T-helper 2 cell (primary cell): ENCODE measurements around the gene COG4.
A peak's percentile ranks its signal among the peaks of the same experiment; 100 is the strongest.
"Not testable (repeated sequence)": the region's sequence is repeated elsewhere in the genome, so short reads cannot be mapped to it uniquely, and the experiment has no call there.

Experiments used
- DNase-seq, 5 experiments: peaks; one replicate each; pipeline versions ENCODE4 v3.0.0 to v3.0.0-alpha.2; 2012 to 2022

The COG4 gene

DNA sequence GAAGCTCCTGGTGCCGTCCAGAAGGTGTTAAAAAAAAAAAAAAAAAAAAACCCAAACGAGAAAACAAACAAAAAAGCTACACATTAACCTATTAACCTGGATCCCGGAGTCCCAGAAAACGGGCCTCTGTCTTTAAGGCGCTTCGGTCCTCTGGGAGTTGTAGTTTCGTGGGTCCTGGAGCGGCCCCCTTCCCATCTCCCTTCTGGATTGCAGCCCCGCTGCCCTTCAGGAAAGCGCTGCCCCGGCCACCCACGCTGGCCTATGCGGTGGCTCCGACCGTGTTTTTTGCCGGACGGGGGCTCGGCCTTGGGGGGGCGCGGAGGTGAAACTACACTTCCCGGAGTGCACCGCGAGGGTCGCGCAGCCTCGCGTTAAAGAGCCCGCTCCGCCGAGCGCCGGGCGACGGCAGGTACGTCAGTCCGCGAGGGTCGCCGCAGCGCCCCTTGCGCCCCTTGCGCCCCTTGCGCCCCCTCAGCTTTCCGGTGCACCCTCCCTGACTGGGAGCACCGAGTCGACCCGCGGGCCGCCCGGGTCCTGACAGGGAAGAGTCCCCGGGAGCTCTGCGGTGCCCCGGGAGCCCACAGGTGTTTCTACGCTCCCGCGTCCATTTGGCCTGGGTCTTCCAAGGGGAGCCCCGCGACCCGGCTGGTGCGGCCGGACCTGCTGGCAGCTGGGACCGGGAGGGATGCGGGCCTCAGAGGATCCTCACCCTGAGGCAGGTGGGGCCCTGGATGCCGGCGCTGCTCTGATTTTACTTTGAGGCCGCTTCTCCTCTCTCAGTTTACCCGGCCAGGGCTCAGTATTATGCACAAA, 68.9 kb downstream of the COG4 start, which contains the start of gene FCSK:
FCSK (plus strand) TSS at position 374 of the 813 bp plus-strand sequence. CDS start 8,596 bp downstream, outside the sequence.
- DNase-seq = peak; percentile 37 to 73 (median 59)

DNA sequence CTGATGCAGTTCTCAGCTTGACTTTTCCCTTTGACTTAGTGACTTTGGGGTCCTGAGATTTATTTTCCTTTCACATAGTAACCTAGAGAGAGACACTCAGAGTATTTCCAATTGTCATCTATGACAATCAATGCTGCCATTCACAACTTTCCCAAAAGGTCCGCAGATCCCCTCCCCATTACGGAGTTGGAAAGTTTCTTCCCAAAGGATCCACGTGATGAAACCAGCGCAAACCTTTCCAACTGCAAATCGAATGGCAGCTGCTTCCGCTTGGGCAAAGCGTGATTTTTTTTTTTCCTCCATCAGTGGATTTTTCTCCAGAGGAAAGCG, 69.5 kb downstream of the COG4 start:
- no peak for DNase-seq

DNA sequence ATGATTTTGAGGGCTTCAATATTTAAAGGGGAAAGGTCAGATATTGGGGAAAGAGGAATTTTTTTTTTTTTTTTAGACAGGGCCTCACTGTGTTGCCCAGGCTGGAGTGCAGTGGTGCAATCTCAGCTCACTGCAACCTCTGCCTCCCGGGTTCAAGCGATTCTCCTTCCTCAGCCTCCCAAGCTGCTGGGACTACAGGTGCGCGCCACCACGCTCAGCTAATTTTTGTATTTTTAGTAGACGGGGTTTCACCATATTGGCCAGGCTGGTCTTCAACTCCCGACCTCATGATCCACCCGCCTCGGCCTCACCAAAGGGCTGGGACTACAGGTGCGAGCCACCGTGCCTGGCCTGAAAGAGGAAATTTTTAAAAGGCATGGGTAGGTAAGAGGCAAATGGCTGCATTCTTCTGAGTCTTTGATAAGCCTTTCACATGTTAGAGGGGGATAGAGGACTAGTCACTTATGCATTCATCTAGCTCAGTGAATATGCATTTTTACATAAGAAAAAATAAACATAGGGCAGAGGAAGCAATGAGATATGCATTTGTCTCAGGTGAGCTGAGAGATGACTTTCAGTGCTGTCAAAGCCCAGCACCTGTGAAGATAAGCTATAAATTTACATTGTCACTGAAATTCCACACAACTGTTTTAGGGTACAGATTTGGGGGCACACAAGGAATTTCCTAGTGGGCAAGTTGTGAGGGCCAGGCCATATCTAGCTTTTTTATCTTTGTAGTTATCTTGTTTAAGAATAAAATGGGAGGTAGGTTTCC, 70.0 kb downstream of the COG4 start:
- DNase-seq = no peak

DNA sequence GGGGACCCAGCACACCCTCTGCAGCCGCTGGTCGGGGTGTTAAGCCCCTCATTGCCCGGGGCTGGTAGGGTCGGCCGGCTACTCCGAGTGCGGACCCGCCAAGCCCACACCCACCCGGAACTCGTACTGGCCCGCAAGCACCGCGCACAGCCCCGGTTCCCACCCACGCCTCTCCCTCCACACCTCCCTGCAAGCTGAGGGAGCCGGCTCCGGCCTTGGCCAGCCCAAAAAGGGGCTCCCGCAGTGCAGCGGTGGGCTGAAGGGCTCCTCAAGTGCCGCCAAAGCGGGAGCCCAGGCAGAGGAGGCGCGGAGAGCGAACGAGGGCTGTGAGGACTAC, 72.4 kb downstream of the COG4 start:
- not testable (repeated sequence) for DNase-seq

DNA sequence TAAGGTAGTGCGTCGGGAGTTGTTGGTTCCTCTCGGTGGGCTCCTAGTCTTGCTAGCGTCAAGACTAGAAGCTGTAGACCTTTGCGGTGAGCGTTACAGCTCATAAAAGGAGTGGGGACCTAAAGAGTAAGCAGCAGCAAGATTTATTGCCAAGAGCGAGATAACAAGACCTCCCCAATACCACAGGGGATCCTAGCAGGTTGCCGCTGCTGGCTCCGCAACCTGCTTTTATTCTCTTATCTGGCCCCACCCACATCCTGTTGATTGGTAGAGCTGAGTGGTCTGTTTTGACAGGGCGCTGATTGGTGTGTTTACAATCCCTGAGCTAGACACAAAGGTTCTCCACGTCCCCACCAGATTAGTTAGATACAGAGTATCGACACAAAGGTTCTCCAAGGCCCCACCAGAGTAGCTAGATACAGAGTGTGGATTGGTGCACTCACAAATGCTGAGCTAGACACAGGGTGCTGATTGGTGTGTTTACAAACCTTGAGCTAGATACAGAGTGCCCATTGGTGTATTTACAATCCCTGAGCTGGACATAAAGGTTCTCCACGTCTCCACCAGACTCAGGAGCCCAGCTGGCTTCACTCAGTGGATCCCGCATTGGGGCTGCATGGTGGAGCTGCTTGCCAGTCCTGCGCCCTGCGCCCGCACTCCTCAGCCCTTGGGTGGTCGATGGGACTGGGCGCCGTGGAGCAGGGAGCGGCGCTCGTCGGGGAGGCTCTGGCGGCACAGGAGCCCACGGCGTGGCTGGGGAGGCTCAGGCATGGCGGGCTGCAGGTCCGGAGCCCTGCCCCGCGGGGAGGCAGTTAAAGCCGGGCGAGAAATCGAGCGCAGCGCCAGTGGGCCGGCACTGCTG, 73.0 kb downstream of the COG4 start:
- DNase-seq = not testable (repeated sequence)

DNA sequence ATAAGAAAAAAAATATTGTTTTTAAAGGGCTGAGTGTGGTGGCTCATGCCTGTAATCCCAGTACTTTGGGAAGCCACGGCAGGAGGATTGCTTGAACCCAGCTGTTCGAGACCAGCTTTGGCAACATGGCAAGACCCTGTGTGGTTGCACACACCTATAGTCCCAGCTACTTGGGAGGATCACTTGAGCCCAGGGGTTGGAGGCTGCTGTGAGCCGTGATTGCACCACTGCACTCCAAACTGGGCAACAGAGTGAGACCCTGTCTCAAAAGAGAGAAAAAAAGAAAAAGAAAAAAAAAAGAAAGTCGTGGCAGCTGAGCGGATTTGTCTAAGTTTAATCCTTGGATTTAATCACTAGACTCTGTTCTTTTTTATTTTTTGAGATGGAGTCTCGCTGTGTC, 75.3 kb downstream of the COG4 start:
- no peak for DNase-seq

DNA sequence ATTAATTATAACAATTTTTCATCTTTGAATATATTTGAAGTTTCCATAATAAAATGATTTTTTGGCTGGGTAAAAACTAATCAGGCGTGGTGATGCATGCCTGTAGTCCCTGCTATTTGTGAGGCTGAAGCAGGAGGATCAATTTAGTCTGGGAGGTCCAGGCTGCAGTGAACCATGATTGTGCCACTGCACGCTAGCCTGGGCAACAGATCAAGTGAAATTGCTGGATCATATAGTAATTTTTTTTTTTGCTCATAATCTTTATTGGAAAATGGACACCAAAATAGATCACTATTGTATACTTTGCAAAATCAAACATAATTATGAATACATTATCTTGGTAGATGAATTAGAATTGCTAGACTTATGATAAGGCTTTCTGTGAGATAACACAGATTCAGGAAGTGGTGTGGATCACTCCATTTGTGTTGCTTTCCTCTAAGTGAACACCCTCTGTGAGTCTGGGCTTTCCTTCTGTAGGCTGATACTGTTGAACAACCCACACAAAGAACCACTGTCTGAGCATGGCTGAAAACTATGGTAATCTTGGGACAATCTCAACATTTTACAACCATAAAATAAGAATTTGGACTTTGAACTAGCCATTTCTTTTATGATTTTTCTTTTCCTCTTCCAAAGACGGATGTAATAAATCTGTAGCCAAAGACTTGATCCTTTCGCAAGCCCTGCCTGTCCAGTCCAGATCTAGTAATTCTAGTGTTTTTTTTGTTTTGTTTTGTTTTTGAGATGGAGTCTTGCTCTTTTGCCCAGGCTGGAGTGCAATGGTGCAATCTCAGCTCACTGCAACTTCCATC, 78.9 kb downstream of the COG4 start:
- DNase-seq = no peak

DNA sequence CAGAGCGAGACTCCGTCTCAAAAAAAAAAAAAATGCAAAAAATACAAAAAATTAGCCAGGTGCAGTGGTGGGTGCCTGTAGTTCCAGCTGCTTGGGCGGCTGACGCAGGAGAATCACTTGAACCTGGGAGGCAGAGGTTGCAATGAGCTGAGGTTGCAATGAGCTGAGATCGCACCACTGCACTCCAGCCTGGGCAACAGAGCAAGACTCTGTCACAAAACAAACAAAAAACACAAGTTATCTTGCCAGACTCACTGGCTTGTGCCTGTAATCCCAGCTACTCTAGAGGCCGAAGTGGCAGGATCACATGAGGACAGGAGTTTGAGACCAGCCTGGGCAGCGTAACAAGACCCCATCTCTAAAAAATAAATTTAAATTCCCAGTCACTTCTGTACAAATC, 81.0 kb downstream of the COG4 start:
- no peak for DNase-seq

DNA sequence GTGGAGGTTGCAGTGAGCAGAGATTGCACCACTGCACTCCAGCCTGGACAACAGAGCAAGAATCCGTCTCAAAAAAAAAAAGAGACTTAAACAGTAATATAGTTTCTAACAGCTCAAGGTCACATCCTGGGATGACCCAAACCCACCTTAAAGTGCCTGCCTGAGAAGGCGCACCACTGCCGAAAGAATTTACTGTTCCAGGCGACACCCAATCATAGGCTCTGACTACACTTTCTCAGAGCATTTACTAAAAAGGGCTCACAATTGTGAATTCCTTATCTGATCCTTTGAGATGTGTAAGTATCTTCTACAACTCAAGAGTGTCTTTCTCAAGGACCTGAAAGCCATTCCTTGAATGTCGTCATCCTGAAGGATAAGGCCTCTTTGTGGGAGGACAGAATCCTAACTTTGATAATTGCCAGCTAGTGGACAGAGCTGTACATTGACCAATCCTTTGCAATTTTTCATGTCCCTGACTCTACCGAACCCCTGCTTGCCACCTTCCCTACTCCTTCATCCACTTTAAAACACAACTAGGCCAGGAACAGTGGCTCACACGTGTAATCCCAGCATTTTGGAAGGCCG, 81.9 kb downstream of the COG4 start:
- no peak for DNase-seq

DNA sequence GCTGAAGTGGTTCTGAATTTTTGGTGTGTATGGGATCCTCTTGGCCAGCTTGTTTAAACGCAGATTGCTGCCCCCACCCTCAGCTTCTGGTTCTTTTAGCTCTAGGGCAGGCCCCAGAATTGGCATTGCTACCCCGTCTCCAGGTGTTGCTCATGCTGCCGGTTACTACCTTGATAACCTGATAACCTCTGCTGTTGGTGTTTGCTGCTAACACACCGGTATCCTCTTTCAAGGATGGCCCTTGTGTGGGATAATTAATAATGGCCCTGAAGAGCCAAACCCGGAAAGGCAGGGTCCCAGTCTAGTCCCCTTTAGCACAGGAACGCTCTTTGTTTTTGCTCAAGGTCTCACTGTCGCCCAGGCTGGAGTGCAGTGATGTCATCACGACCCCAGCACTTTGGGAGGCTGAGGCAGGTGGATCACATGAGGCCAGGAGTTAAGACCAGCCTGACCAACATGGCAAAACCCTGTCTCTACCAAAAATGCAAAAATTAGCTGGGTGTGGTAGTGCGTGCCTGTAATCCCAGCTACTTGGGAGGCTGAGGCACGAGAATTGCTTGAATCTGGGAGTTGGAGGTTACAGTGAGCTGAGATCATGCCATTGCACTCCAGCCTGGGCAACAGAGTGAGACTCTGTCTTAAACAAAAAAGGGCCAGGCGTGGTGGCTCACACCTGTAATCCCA, 83.2 kb downstream of the COG4 start:
- no peak for DNase-seq

DNA sequence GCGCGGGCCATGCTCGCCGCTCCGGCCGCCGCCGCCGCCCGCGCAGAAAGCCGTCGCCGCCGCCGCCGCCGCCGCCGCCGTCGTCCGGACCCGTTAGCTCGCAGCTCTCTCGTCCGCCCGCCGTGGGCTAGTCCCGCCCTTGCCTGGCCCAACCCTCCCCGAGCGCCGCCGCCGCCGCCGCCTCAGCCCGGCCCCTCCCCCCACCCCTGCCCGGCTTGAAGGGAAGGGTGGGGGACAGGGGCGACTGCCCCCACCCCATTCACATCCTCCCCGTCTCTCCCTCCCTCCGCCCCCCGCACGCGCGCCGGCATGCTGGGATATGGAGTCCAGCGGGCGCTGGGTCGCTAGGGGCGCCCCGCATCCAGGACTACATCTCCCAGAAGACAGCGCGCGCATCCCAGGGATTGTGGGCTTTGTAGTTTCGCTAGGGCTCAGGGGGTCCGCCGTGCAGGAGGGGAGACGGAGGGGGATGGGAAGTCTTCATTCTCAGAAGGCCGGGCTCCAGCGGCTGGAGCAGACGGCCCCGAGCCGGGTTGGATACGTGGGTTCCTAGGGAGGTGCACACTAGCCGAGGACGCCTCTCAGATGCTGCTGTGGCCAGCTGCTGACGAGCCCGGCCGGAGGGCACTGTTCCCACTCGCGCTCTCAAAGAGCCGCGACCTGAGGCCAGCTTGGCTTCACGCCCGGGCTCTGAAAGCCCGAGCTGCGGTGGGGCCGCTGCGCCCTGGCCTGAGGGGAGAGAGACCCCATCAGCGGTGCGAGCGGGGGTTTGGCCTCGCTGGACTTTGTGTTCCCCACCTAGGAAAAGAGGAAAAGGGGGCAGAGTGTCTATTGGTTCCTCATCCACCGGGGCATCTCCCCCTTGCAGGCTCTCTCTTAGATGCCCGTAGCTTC, 84.1 kb downstream of the COG4 start, which contains the start of gene ST3GAL2:
ST3GAL2 (minus strand) TSS at position 132 of the 894 bp plus-strand sequence. CDS start 40,570 bp downstream, outside the sequence.
- peak; percentile 85 to 97 (median 89) for DNase-seq

DNA sequence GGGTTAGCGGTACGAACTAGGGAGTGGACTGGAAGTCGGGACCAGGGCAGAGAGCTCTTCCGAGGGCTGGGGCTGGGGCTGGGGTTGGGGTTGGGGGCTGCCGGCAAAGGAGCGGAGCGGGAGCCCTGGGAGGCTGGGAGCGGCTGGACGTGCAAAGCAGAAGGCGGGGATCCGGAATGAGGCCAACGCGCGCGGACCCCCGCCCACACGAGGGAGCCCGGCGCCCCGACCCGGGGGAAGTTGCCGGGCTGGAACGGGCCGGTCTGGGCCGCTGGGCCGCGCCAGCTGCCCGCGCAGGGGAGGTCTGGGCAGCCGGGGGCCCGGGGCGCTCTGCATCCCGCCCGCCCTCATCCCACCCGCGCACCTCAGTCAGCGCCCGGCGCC, 84.8 kb downstream of the COG4 start:
- DNase-seq = no peak

DNA sequence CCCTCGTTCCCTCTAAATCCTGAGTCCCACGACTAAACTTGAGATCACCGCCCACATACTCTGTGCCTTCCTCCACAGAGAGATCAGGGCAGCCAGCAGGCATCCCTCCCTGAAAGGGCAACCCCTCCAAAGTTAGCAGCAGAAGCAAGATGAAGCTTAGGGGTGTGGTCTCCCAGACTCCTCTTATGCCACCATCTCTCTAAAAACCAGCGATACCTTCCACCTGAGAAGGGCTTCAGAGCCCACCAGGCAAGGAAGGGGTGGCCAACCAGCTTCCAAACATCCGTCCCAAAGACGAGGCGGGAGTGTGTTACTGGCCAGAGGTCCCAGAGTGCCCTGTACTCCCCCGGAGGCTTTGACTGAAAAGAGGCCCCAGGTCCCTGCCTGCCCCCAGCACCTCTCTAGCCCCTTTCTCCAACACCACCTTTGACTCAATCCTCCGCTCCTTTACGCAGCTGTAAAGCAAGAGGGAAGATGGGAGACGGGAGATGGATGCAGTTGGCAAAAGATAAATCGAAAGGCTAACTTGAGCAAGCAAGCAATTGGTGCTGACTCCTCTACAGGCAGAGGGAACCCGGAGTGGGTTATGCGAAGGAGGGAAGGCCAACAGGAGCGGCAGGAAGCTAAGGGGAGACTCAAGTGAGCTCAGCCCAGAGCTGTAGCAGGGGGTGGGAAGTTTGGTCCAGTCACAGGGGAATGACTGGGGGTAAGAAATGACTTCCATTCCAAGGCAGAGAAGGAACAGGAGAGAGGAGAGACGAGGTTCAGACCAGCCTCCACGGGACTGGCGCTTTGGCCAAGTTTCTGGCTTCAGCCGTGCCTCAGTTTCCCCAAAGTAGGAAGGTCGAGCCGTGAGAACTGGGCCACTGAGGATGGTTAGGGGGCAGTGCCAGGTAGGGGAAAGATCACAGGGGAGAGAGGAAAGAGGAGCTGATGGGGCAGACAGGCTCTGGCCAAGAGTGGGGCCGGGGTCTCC, 85.5 kb downstream of the COG4 start:
- no peak for DNase-seq

DNA sequence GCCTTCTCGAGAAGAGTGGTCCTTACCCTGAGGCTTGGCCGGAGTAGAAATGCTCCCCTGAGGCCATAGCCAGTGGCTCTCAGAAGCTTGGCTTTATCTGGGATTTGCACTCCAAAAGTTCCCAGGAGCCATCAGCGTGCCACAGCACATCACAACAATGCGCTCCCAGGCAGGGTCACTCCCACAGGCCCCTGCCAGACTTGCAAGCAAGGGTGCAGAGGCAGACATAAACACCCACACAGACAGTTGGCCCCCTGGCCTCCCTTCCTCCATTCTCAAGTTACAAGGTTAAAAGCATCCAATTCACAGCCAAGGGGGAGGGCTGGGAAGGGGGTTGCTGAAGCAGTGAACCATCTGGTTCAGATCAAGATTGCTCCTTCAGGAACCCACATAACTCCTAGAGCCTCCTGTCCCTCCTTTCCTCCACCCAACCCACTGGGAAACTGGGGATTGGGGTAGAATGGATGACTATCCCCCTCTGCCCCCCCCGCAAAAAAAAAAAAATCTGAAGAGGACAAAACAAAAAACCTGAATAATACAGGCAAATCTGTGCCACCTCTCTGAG, 86.3 kb downstream of the COG4 start:
- DNase-seq = no peak

DNA sequence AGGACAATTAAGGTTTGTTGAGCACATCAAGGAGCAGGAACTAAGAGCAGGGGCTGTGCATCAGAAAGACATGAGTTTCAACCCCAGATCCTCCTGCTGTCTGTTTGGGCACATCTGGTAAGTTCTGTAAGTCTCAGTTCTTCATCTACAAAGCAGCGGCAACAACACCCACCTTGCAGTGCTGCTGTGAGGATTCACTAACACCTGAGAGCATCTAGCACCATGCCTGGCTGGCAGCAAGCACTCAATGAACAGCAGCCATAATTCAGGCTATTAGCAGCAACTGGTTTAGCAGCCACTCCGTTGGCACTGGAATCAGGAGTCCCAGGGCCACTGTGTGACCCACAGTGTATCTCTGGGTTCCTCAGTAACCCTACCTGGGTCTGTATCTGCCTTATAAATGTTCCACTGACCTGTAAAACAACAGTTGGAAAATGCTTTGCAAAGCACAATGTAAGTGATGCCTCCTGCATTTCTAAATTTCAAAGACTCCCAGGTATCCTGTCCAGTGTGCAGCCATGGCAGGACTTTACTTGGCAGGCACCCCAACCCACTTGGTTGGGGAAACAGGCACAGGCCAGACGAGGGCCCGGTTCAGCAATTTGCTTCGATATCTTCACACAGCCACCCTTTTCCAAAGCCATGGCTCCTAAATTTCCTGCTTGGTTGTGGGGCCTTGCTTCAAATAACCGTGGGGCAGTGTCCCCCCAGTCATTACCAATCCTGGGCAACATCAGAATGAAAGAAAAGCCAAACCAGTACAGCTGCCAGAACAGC, 88.7 kb downstream of the COG4 start:
- no peak for DNase-seq

DNA sequence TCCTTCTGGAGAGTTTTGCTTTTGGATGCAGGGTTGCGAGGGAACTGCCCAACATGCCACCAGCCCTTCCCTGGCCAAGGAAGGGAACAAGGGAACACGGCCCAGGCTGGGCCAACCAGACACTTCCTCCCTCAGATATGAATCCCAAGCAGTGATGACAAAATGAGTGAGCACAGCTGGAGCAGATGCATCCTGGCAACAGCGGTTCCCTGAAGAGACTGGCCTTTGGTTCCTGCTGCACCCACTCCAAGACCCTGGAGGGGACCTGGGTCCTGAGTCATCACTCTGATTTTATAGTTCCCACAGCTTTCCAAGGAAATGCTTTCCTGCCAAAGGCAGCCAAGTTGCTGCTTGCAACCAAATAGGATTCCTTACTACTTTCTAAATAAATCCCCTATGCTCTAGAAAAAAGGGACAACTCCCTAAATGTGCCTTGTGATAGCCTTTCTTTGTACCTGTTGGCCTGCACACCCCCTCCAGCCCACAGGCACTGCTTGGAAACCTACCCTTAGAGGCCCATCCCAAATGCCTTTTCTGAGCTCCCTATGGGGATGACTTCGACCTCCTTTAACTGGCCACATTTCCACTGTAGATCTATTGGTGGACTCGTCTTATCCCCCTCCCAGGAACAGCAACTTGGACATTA, 89.8 kb downstream of the COG4 start:
- DNase-seq = no peak
